Esophagus muscularis mucosa (tissue), 3 donors: ENCODE results near the gene HTD2.

Source experiments
- CTCF ChIP-seq, 3 experiments: fragments of 200-600 bp in 2 of 3; fragments of 450-650 bp in 1 of 3; sonication (generic) in 2 of 3; IDR thresholded peaks; one replicate each; pipeline ENCODE4 v1.5.1; 2017 to 2019; ENCODE audit warnings: antibody characterized with exemption in 3 of 3, mild to moderate bottlenecking in 2 of 3, moderate library complexity in 1 of 3
- EP300 ChIP-seq: sonication (generic); formaldehyde crosslinking; IDR thresholded peaks from one replicate; pipeline ENCODE4 v1.6.1; 2017; ENCODE audit warnings: antibody characterized with exemption

GRCh38 chr3:58350627-58351013, 44.3 kb downstream of the HTD2 start:
- no peak for TF ChIP-seq CTCF (IDR thresholded peaks at IDR 0.05)
- TF ChIP-seq EP300, result no peak
